GM13977 (cell line): ENCODE measurements around the gene PDE6C.

Experiments
- DNase-seq: peaks from one replicate; pipeline ENCODE4 v3.0.0; 2012; ENCODE audit warnings: low spot score
- in situ Hi-C: fragments of 300-500 bp; cut with MboI; formaldehyde crosslinking; loops from one replicate; pipeline ENCODE4 v1.12.0; 2022; ENCODE audit warnings: low sequenced_read_pairs, low pct_unique_long_range_greater_than_20kb, mixed read lengths, inconsistent platforms; ENCODE audit not compliant: unreplicated experiment
- TF ChIP-seq, protein P1 (sequence below): IDR thresholded peaks from 2 replicates; pipeline ENCODE4 v1.5.1; 2012; ENCODE audit warnings: mild to moderate bottlenecking, control low read depth; ENCODE audit not compliant: insufficient read depth; ENCODE audit errors: extremely low read depth, missing control alignments

PDE6C gene

DNA sequence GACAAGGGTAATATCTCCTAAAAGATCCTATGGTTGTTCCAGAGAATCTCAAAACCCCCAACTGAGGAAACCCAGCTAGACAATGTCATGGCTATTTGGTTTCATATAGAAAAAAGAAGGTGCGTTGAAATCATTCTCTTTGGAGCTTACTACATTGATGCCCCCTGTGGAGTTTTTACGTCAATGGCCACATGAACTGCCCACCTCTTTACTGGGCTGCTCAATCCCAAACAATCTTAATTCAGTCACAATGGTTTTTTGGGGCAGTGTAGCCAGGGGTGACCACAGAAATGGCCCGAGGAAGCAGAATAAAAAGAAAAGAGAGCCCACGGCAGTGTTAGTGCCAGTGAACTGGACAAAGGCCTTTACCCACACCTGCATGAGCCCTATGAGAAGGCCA, 19.1 kb upstream of the PDE6C start:
- DNase-seq = no peak
- in situ Hi-C loops = no loop called here
- TF ChIP-seq, protein P1, sequence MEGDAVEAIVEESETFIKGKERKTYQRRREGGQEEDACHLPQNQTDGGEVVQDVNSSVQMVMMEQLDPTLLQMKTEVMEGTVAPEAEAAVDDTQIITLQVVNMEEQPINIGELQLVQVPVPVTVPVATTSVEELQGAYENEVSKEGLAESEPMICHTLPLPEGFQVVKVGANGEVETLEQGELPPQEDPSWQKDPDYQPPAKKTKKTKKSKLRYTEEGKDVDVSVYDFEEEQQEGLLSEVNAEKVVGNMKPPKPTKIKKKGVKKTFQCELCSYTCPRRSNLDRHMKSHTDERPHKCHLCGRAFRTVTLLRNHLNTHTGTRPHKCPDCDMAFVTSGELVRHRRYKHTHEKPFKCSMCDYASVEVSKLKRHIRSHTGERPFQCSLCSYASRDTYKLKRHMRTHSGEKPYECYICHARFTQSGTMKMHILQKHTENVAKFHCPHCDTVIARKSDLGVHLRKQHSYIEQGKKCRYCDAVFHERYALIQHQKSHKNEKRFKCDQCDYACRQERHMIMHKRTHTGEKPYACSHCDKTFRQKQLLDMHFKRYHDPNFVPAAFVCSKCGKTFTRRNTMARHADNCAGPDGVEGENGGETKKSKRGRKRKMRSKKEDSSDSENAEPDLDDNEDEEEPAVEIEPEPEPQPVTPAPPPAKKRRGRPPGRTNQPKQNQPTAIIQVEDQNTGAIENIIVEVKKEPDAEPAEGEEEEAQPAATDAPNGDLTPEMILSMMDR = no peak

DNA sequence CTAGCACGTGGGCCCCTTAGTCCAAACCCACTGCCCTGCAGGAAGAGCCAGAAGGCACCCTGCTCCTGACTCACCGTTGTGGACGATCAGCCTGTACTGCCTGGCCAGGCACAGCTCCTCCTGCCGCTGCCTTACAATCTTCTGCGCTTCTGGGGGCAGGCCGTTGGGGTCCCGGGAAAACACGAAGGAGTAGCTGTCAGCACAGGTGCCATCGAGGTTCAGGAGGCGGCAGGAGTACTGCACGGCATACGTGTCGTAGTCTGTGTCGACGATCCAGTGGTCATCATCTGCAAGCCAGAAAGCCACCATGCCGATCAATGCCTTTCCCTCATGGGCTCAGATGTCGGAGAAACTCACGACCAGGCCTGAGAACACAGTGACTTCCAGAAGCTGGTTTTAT, 18.6 kb upstream of the PDE6C start:
- no peak for DNase-seq
- TF ChIP-seq, protein P1 = no peak
- in situ Hi-C loops = no loop called here

- in situ Hi-C loops = no loop called here
- DNase-seq = no peak
- TF ChIP-seq, protein P1 = no peak
Observed at GRCh38 chr10:93594518-93594917, 17.8 kb upstream of the PDE6C start.

GRCh38 chr10:93595378-93596161, 16.8 kb upstream of the PDE6C start:
- in situ Hi-C loops = no loop called here
- DNase-seq = no peak
- TF ChIP-seq, protein P1 = no peak

DNA sequence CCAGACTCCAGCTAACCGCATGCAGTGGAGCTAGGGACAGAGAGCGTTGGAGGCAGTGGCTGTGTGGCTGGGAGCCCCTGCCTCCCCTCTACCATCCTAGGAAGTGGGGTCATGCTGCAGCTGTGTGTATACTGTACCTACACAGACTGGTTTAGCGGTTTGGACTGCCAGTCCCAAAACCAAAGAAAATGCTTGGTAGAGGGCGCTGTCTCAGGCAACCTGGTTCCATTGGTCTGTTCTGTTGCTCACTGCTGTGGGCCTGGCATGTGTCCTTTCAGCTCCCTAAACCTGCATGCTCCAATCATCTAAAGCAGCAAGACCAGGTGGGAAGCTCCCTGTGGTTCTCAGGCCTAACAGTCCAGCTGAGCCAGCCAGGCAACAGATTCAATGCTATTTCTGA, 15.8 kb upstream of the PDE6C start:
- TF ChIP-seq, protein P1 = peak; percentile 12
- in situ Hi-C loops = no loop called here
- no peak for DNase-seq

GRCh38 chr10:93597075-93597599, 15.2 kb upstream of the PDE6C start:
- DNase-seq = no peak
- TF ChIP-seq, protein P1 = no peak
- in situ Hi-C loops = no loop called here

- in situ Hi-C loops = no loop called here
- no peak for DNase-seq
- TF ChIP-seq, protein P1 = no peak
Observed at GRCh38 chr10:93598157-93598556, 14.2 kb upstream of the PDE6C start.
